ENCODE results near the gene KIF4B. TPM values are rescaled to one million over a fixed set of nuclear protein-coding genes. Genes with fewer than 3 reads are reported as not detected.
"Not testable (repeated sequence)": the region's sequence is repeated elsewhere in the genome, so short reads cannot be mapped to it uniquely, and the experiment has no call there.

The KIF4B gene
- total RNA-seq, 1 experiment from 2014 or later: 0.12 TPM

DNA sequence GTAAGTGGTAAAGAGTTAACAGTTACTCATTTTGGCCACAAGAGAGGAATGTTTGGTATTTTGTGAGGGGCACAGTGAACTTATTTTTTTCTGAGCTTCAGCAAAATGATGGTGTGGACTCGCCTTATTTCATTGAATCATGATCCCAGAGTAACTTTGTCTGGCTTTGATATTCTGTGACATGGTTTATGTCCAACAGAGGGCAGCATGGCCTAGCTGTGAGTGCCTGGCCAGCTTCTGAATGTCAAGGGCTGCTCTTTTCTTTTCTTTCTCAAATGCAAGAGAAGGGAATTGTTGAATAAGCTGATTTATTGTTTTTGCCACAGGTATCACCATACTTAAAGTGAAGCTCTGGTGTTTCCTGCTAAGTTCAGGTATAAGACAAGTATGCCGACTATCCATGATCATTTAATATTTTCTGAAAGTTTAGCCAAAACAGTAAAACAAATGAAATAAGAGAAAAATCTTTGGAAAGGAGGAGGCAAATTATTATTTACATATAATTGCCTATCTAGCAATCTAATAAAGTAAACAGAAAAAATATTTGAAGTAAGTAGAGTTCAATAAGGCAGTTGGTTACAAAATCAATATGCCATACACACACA is 41.0 kb upstream of the KIF4B start:
- TF ChIP-seq ZBTB33 (IDR thresholded peaks at IDR 0.05; ENCODE audit: extremely low read depth, insufficient replicate concordance, low read length) (no peak), MAX (IDR thresholded peaks at IDR 0.05) (no peak), CEBPB (IDR thresholded peaks at IDR 0.05; ENCODE audit: low read depth) (no peak), RAD21 (IDR thresholded peaks at IDR 0.05; ENCODE audit: low read depth) (peak; percentile 76), SRF (IDR thresholded peaks at IDR 0.05; ENCODE audit: low read depth) (no peak)
- TF ChIP-seq, protein P1, sequence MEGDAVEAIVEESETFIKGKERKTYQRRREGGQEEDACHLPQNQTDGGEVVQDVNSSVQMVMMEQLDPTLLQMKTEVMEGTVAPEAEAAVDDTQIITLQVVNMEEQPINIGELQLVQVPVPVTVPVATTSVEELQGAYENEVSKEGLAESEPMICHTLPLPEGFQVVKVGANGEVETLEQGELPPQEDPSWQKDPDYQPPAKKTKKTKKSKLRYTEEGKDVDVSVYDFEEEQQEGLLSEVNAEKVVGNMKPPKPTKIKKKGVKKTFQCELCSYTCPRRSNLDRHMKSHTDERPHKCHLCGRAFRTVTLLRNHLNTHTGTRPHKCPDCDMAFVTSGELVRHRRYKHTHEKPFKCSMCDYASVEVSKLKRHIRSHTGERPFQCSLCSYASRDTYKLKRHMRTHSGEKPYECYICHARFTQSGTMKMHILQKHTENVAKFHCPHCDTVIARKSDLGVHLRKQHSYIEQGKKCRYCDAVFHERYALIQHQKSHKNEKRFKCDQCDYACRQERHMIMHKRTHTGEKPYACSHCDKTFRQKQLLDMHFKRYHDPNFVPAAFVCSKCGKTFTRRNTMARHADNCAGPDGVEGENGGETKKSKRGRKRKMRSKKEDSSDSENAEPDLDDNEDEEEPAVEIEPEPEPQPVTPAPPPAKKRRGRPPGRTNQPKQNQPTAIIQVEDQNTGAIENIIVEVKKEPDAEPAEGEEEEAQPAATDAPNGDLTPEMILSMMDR (IDR thresholded peaks at IDR 0.05 in 2 of 3, conservative IDR thresholded peaks at IDR 0.05 in 1 of 3; ENCODE audit: borderline replicate concordance in 1 of 3, insufficient read depth in 1 of 3, low read depth in 2 of 3, low read length in 2 of 3): peak; percentile 64 to 73 (median 64); a peak in 5 of 6 replicates
- H3K4me2 ChIP-seq (ENCODE audit: low read length): no peak overlapping the region
- CTCF ChIA-PET: interaction anchor here (0.6 to 3.1 kb wide), 12 partner anchors 11 to 333 kb away, joined by 3 to 38 read pairs (median 6); no protein-coding TSS in a partner anchor
- peaks cover 4% of the 10 kb centered on the region; the same call in 1 of the 2 replicates for H4K20me1 ChIP-seq (ENCODE audit: insufficient read depth)
- H3K27ac ChIP-seq (ENCODE audit: low read depth, low read length): no peak overlapping the region
- peaks cover 0 to 6% of the 10 kb centered on the region in 2 experiments; a peak in 1 of 4 replicates for H3K36me3 ChIP-seq (ENCODE audit: control insufficient read depth in 1 of 2, insufficient read depth in 2 of 2, low read length in 2 of 2)
- ATAC-seq (peak; percentile 82), DNase-seq (ENCODE audit: low read depth, low spot score) (peak; percentile 35)
- POLR2A ChIA-PET: interaction anchor here (0.9 kb wide), 1 partner anchor 30 kb away, joined by 4 read pairs; no protein-coding TSS in a partner anchor
- H3K9me2 ChIP-seq (ENCODE audit: insufficient read depth): no peaks in the 10 kb centered on the region
- H3K4me1 ChIP-seq (ENCODE audit: control insufficient read depth in 1 of 2, insufficient read depth in 2 of 2, low read length in 2 of 2): no peaks in the 10 kb centered on the region
- H3K27me3 ChIP-seq (ENCODE audit: insufficient read depth, low read length): no peaks in the 10 kb centered on the region
- intact Hi-C loops (cut with micrococcal nuclease): loop anchor here (1.0 to 10.0 kb wide), 3 partner anchors 32 to 1852 kb away; no protein-coding TSS in a partner anchor
- no peak overlapping the region for H2AFZ ChIP-seq (ENCODE audit: low read depth, low read length, poor library complexity, severe bottlenecking)
- no peak overlapping the region for H3K4me3 ChIP-seq (replicated peaks in 1 of 2; ENCODE audit: low read depth in 1 of 2, low read length in 2 of 2)
- H3K9ac ChIP-seq (ENCODE audit: low read length): no peak overlapping the region
- no peaks in the 10 kb centered on the region for H3K79me2 ChIP-seq (ENCODE audit: insufficient read depth, low read length)
- no TSS peak for BruUV-seq (replicated peaks)
- RAD21 ChIA-PET (ENCODE audit: low non-redundant PET in 1 of 2, low total read pairs in 2 of 2, uncharacterized antibody in 2 of 2, unreplicated experiment in 2 of 2): interaction anchor here (0.6 to 2.3 kb wide), 3 partner anchors 31 to 55 kb away, joined by 3 to 8 read pairs (median 5); no protein-coding TSS in a partner anchor
- H3K9me3 ChIP-seq (ENCODE audit: control insufficient read depth in 1 of 2, insufficient read depth in 1 of 2, low read depth in 1 of 2, low read length in 2 of 2): no peaks in the 10 kb centered on the region

GRCh38 chr5:154976082-154976481 is 37.5 kb upstream of the KIF4B start:
- H3K27ac ChIP-seq (ENCODE audit: low read depth, low read length); H3K9ac ChIP-seq (ENCODE audit: low read length); H3K4me1 ChIP-seq (ENCODE audit: control insufficient read depth in 1 of 2, insufficient read depth in 2 of 2, low read length in 2 of 2); H2AFZ ChIP-seq (ENCODE audit: low read depth, low read length, poor library complexity, severe bottlenecking); DNase-seq (ENCODE audit: low read depth, low spot score); H3K4me2 ChIP-seq (ENCODE audit: low read length); H4K20me1 ChIP-seq (ENCODE audit: insufficient read depth); H3K4me3 ChIP-seq (replicated peaks in 1 of 2; ENCODE audit: low read depth in 1 of 2, low read length in 2 of 2); CTCF ChIA-PET; H3K36me3 ChIP-seq (ENCODE audit: control insufficient read depth in 1 of 2, insufficient read depth in 2 of 2, low read length in 2 of 2); H3K9me2 ChIP-seq (ENCODE audit: insufficient read depth); ATAC-seq; RAD21 ChIA-PET (ENCODE audit: low non-redundant PET in 1 of 2, low total read pairs in 2 of 2, uncharacterized antibody in 2 of 2, unreplicated experiment in 2 of 2); POLR2A ChIA-PET; H3K9me3 ChIP-seq (ENCODE audit: control insufficient read depth in 1 of 2, insufficient read depth in 1 of 2, low read depth in 1 of 2, low read length in 2 of 2); H3K79me2 ChIP-seq (ENCODE audit: insufficient read depth, low read length); BruUV-seq (replicated peaks); H3K27me3 ChIP-seq (ENCODE audit: insufficient read depth, low read length): not testable (repeated sequence)
- intact Hi-C loops (cut with micrococcal nuclease): loop anchor here (10.0 kb wide), 1 partner anchor 1849 kb away; no protein-coding TSS in a partner anchor
